SK-N-SH treated with all-trans-retinoic acid at 6 μM for 48 hours (cell line): ENCODE results near the gene PERCC1.

ENCODE experiments used
- ARNTL ChIP-seq: fragments of 450-650 bp; formaldehyde crosslinking; IDR thresholded peaks from 2 replicates; pipeline ENCODE4 v1.5.0; 2020; ENCODE audit warnings: low read depth, mild to moderate bottlenecking, moderate library complexity, borderline replicate concordance
- POU6F1 ChIP-seq: fragments of 250-450 bp; sonication (Bioruptor Pico); IDR thresholded peaks from 2 replicates; pipeline ENCODE4 v1.8.0; 2021; ENCODE audit warnings: low read depth, mild to moderate bottlenecking, moderate library complexity, borderline replicate concordance
- SNAI2 ChIP-seq: fragments of 250-450 bp; sonication (Bioruptor Pico); IDR thresholded peaks from 2 replicates; pipeline ENCODE4 v1.5.0; 2020; ENCODE audit warnings: mild to moderate bottlenecking, moderate library complexity
- TCF4 ChIP-seq: fragments of 250-450 bp; sonication (Bioruptor Pico); IDR thresholded peaks from 2 replicates; pipeline ENCODE4 v1.8.0; 2021; ENCODE audit warnings: mild to moderate bottlenecking, moderate library complexity, borderline replicate concordance
- ZC3H10 ChIP-seq: fragments of 250-450 bp; sonication (Bioruptor Pico); IDR thresholded peaks from 2 replicates; pipeline ENCODE4 v1.5.1; 2021; ENCODE audit warnings: mild to moderate bottlenecking, moderate library complexity
- ZNF565 ChIP-seq: fragments of 450-650 bp; formaldehyde crosslinking; conservative IDR thresholded peaks from 2 replicates; pipeline ENCODE4 v1.5.0; 2020; ENCODE audit warnings: low read depth, mild to moderate bottlenecking, moderate library complexity
- ZNF8 ChIP-seq: fragments of 450-650 bp; formaldehyde crosslinking; IDR thresholded peaks from 2 replicates; pipeline ENCODE4 v1.5.0; 2020; ENCODE audit warnings: mild to moderate bottlenecking, moderate library complexity

The PERCC1 gene

DNA sequence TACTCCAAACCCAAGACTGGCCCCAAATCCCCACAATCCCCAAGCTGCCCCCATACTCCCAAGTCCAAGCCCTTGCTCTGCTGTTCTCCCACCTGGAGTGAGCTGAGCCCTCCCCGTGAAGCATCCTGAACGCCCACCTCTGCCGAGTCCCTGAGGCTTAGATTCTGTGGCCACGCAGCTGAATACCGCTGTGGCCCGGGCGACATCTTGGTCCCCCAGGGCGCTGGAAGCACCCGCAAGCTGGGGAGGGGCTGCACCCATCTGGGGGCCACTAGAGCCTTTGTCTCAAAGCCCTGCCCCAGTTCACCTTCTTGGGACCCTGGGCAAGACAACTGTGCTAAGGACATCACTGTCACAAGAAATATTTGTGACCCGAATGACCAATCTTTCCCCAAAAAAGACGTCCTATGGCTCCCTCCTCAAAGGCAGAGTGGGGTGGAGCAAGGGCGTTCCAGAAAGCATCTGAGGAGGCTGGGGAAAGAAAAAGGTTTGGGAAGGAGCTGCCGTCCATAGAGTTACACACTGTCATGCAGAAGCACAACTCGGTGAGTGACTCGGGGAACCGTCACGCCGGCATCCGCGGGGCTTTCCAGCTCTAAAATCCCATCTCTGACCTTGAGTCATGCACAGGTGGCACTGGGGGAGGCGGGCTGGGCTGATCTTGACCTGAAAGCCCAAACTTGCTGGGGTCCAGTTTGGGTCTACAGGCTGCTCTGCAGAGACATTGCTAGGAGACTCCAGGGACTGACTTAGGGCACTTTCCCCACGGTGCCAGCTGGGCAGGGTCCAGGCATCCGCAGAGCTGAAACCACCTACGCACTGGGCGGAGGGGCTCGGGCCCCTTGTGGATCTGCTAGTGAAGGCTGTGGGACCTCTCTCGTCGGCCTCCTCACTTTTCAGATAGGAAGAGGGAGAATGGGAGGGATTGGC, 51.3 kb downstream of the PERCC1 start (continued):
- no peak for TF ChIP-seq POU6F1 (CRISPR knock-in tag)
- TF ChIP-seq ZNF565 (CRISPR knock-in tag), result no peak
- no peak for TF ChIP-seq ZC3H10 (CRISPR knock-in tag)
- no peak for TF ChIP-seq ZNF8
- TF ChIP-seq ARNTL (CRISPR knock-in tag), result no peak
- TF ChIP-seq SNAI2 (CRISPR knock-in tag), result no peak
- no peak for TF ChIP-seq TCF4 (CRISPR knock-in tag)
- TF ChIP-seq, all 23 proteins: peak for 0
